ENCODE measurements around the gene ZCWPW1.
A peak's percentile ranks its signal among the peaks of the same experiment; 100 is the strongest.
"Not testable (repeated sequence)": the region's sequence is repeated elsewhere in the genome, so short reads cannot be mapped to it uniquely, and the experiment has no call there.

Gene ZCWPW1

DNA sequence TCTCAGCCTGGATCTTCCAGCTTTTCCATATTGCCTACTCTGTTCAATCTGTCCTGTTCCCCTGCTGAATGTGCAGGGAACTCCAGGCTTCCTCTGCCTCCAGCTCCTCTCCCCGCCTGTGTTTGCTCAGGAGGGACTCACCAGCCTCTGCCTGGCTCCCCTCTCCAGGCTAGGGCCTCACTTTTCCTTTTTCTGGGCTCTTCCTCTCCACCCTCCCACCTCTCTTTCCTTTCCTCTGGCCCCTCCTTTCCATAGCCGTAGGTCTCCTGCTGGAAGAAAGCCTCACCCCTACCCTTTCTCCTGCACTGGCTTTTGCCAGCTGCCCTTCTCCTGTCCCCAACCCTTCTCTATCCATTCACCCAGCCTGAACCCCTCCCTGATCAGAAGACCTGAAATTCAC lies 30.3 kb downstream of the ZCWPW1 start:
- DNase-seq = peak in 1 of 2 experiments; percentile 33

DNA sequence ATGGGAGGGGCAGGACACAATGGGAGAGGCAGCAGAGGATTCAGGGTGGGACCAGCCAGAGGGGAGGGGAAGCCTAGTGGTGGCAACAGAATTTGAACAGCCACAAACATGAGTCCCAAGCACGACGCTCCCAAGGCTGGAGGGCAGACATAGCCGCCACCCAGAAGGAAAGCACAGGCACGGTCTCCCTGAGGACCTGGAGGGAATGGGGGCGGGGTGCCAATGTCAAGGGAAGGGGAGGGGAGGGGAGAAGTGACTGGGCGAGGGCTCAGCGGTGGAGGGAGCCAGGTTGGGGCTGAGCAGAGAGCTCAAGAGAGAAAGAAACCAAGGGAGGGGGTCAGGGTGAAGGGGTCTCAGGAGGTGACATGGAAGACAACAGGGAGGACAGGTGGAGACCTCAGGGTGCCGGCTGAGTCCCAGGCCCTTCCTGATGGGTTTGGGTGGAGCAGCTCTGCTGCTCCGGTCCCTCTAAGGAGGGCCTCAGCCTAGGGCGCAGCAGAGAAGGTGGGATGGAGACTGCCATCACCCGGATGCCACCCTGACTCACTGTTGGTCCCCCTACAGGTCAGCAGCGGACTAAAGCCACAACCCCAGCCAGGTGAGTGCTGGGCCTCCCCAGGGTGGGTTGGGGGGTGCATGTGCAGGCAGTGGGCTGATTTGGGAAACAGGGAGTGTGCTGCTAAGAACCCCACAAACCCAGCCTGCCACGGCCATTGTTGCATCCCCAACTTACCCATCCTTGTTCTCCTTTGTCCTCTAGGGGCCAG lies 31.0 kb downstream of the ZCWPW1 start:
- DNase-seq = no peak

DNA sequence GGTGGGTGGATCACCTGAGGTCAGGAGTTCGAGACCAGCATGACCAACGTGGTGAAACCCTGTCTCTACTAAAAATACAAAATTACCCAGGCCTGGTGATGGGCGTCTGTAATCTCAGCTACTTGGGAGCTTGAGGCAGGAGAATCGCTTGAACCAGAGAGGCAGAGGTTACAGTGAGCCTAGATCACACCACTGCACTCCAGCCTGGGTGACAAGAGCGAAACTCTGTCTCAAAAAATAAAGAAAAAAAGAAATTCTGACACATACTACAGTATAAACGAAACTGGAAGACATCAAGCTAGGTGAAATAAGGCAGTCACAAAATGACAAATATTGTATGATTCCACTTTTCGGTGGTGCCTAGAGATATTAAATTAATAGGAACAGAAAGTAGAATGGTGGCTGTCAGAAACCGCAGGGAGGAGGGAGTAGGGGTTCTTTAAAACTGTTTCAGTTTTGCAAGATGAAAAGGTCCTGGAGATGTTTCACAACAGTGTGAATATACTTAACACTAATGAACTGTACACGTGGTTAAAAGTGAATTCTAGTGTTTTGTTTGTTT lies 32.0 kb downstream of the ZCWPW1 start:
- no peak for DNase-seq

DNA sequence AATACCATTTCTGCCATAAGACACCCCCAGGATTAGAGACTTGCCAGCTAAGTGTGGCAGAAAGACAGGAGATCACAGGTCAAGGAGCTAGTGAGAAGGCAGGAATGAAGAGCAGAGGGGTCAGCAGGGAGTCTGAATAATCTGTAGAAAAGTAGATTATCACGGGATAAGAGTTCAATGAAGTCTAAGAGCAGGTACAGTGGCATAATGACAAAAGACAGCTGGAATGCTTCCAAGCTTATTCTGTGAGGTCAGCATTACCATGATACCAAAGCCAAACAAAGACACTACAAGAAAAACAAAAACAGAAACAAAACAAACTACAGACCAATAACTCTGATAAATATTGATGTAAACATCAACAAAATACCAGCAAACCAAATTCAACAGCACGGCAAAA lies 34.4 kb downstream of the ZCWPW1 start:
- no peak for DNase-seq

DNA sequence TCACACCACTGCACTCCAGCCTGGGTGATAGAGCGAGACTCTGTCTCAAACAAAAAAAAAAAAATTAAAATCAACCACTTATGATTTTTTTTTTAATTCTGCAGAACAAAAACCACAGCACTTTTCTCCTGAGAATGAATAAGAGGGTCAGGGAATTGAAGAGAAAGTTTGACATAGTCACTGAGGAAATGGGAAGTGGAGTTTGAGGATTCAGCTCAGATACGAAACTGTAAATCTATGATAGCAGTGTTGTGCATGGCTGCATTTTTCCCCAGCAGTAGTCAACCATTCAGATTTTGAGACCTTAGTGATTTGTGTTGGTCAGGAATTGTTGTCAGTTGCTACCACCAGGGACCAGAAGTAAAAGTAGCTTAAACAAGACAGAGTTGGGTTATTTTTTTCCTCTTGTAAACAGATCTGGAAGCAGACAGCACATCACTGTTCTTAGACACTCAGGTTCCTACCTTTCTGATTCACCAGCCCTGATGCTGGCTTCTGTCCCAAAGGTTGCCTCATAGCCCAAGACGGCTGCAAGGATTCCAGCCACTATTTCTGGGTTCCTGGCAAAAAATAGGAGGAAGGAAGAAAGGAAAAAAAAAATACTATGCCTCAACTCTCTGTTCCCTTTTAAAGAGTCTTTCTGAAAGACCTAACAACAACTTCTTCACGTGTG lies 35.1 kb downstream of the ZCWPW1 start:
- DNase-seq = no peak

DNA sequence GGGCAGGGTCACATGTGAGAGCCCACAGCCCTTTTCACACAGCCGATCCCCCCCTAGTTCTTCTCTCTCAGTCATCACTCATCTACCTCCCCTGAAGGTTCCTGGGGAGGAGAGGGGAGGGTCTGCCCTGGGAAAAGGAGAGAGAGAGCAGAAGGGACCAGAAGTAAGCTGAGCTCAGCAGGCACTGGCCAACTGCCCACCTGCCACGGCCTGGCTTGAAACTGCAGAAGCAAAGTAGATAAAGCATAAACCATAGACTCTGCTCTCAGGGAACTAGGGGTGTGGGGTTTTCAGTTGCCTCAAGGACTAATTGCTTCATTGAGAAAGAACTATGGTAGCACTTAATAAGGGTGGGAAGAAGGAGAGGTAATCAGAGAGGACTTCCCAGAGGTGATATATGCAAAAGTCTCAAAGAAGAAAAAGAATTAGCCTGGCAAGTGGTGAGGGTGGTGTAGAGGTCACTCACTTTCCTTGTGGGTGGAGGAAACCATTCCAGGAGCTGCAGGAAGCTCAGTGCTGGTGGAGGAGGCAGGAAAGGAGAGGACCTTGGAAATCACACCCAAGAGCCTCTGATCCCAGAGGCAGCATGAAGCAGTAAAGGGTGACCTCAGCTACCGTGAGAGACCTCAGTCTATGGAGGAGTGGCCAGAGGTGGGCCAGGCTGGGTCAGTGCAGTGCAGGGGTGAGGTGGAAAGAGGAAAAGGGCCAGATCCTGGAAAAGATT lies 38.1 kb downstream of the ZCWPW1 start:
- DNase-seq = no peak

DNA sequence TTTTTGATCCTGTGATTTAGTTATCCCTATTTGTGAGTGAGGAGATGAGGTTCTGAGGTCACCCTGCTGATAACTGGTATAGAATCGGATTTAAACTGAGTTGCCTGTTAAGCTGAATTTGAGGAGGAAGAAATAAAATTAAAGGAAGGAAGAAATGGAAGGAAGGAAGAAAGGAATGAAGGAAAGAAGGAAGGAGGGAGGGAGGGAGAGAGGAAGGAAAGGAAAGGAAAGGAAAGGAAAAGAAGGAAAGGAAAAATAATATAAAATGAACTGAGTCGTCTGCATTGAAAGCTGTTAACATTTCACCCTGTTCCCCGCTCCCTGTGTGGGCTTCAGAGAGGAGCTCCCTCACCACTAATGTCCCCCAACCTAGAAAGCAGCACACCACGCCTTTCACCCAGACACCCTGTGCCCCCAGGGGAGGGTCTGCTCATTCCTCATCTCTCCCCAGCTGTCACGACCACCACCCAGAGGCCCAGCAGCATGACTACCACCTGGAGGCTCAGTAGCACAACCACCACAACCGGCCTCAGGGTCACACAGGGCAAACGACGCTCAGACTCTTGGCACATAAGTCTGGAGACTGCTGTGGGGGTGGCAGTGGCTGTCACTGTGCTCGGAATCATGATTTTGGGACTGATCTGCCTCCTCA lies 38.9 kb downstream of the ZCWPW1 start:
- DNase-seq = no peak

DNA sequence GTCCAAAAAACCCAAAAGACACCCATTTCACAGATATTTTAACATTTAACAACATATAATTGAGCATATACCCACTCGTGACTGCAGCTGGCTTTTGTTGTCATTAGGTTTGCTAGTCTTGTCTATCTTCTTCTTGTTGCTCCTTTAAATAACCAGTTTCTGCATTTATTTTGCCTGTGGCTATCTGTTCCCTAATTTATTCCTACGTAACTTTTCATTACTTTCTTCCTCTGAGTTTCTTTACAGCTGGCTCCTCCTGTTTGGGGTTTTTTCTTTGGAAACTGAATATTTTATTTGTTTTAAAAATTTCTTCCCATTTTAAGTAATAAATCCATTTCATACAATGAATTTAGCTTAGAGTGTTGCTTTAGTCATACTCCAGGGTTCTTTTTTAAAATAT lies 40.8 kb downstream of the ZCWPW1 start:
- no peak for DNase-seq

DNA sequence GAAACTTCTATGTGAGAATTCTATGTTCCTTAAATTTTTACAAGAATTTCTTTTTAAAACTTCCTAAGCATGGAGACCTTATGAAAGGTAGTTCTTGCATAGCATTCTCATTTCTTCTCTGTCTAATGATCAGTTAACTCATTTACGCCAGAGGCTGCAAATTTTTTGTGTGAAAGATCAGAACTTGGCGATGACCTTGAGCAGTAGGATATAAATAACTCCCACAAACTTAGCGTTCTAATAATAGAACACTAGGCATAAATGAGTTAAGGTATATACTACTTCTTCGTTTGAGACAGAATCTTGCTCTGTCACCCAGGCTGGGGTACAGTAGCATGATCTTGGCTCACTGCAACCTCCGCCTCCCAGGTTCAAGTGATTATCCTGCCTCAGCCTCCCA lies 41.6 kb downstream of the ZCWPW1 start:
- no peak for DNase-seq

DNA sequence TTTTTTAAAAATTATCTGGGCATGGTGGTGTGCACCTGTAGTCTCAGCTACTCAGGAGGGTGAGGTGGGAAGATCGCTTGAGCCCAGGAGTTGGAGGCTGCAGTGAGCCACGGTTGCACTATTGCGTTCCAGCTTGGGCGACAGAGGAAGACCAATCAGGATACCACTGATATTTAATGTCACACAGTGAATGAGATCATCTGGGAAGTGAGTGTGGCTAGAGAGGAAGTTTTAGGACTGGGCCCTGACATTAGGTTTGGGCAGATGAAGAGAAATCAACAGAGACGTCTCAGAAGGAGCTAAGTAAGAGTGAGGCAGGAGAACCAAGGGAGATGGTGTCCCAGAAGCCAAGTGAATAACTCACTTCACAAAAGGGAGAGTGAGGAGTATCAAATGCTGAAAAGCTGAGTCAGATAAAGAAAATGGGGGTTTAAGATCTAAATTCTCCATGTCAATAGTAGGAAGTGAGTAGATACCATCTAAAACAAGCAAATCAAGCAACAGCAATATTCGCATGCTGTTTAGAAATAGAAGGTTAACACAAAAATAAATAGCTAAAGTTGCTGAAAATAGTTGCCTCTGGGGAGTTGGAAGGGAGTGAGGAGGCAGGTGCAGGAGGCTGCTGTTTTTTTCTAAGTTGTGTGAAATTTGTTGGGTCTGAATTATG lies 43.7 kb downstream of the ZCWPW1 start:
- no peak for DNase-seq

DNA sequence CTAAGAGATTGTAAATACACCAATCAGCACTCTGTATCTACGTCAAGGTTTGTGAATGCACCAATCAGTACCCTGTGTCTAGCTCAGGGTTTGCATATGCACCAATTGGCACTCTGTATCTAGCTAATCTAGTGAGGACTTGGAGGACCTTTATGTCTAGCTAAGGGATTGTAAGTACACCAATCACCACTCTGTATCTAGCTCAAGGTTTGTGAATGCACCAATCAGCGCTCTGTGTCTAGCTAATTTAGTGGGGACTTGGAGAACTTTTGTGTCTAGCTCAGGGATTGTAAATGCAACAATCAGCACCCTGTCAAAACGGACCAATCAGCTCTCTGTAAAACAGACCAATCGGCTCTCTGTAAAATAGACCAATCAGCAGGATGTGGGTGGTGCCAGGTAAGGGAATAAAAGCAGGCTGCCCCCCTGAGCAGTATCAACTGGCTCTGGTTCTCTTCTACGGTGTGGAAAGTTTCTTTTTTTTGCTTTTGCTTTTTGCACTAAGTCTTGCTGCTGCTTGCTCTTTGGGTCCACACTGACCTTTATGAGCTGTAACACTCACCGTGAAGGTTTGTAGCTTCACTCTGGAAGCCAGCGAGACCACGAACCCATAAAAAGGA lies 46.2 kb downstream of the ZCWPW1 start:
- DNase-seq = not testable (repeated sequence)

DNA sequence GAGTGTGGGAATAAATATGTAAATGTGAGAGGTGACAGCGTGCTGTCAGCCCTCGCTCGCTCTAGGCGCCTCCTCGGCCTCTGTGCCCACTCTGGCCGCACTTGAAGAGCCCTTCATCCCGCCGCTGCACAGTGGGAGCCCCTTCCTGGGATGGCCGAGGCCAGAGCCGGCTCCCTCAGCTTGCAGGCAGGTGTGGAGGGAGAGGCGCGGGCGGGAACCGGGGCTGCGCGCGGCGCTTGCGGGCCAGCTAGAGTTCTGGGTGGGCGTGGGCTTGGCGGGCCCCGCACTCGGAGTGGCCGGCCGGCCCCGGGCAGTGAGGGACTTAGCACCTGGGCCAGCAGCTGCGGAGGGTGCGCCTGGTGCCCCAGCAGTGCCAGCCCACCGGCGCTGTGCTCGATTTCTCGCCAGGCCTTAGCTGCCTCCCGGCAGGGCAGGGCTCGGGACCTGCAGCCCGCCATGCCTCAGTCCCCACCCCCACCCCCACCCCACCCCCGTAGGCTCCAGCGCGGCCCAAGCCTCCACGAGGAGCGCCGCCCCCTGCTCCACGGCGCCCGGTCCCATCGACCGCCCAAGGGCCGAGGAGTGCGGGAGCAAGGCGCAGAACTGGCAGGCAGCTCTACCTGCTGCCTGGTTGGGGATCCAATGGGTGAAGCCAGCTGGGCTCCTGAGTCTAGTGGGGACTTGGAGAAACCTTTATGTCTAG lies 46.8 kb downstream of the ZCWPW1 start:
- DNase-seq = not testable (repeated sequence)

DNA sequence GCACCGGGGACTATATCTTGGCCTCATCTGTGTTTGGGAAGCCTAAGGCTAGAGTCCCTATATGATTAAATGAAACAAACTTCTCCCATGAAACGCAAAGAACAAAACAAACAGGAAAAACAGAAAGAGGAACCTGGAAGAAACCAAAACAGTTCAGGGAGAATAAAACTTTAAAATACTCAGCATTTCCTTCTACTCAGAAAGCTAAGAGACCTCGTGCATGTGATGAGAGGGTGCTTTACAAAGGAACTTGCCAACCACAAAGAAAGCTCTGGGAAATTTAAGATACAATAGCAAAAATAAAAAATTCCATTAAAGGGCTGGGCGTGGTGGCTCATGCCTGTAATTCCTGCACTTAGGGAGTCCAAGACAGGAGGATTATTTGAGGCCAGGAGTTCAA lies 48.3 kb downstream of the ZCWPW1 start:
- DNase-seq = no peak

DNA sequence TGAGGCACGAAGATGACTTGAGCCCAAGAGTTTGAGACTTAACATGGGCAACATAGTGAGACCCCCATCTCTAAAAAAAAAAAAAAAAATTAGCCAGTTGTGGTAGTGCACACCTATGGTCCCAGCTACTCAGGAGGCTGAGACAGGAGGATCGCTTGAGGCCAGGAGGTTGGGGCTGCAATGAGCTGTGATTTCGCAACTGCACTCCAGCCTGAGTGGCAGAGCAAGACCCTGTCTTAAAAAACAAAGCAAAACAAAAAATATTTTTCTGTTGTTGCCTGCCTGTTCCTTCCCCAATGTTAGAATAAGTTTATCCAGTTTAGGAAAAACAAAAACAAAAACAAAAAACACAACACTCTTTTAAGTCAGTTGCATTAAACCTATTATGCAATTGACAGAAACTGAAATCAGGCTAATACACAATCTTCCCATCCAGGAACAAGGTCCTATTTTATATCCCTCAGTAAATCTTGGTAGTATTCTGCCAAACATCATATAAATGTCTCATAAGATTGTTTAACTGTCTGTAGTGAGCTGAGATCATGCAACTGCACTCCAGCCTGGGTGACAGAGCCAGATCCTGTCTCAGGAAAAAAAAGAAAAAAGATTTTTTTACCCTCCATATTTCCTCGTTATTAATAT lies 50.3 kb downstream of the ZCWPW1 start:
- no peak for DNase-seq

DNA sequence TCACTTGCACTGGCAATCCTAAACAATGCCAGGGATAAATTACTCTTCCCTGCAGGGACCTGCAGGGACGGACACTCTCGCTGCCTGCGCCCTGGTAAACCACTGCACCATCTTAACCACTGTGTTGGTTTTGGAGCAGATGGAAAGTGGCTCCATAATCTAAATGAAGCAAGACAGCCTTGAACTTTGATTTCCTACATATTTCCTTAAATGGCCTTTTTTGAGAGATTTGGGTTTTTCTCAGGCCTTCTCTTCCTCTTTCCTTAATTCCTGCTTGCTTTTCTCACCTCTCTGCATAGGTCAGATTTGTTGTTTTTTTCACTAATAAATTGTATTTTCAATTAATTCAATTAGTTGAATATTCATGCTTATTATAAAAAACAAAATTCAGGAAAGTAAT lies 52.4 kb downstream of the ZCWPW1 start:
- no peak for DNase-seq

DNA sequence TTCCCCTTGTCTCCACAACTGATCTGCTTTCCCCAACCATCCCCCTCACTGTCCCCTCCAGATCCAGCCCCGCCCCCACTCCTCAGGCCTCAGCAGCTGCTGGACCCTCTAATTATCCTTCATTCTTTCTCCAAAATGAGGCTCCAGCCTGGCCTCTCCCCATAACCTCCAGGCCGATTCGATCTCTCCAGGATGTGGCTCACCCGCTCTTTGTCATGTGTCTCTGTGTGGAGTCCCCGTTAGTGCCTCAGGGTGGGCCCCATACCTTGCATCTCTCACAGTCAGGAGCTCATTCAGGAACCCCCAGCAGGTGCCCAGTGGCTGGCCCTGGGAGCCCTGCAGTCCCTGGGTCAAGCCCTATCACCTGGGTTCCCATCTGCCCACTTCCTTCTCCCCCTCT lies 53.9 kb downstream of the ZCWPW1 start:
- no peak for DNase-seq

DNA sequence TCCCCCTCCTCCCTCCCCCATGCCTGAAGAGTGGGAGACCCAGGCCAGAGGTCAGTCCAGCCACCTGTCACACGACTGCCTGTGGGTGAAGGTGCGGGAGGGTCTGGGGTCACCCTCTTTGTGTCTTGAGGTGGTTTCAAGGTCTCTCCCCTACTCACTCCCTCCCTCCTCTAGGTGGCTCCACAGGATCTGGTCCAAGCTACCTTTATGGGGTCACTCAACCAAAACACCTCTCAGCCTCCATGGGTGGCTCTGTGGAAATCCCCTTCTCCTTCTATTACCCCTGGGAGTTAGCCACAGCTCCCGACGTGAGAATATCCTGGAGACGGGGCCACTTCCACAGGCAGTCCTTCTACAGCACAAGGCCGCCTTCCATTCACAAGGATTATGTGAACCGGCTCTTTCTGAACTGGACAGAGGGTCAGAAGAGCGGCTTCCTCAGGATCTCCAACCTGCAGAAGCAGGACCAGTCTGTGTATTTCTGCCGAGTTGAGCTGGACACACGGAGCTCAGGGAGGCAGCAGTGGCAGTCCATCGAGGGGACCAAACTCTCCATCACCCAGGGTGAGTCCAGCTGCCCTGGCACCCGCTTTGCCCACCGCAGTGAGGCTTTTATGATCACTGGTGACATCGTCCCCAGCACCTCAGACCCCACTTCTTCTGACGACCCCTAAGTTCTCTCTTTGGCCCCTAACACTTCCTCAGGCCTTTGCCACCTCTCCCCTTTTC lies 54.5 kb downstream of the ZCWPW1 start:
- not testable (repeated sequence) for DNase-seq

DNA sequence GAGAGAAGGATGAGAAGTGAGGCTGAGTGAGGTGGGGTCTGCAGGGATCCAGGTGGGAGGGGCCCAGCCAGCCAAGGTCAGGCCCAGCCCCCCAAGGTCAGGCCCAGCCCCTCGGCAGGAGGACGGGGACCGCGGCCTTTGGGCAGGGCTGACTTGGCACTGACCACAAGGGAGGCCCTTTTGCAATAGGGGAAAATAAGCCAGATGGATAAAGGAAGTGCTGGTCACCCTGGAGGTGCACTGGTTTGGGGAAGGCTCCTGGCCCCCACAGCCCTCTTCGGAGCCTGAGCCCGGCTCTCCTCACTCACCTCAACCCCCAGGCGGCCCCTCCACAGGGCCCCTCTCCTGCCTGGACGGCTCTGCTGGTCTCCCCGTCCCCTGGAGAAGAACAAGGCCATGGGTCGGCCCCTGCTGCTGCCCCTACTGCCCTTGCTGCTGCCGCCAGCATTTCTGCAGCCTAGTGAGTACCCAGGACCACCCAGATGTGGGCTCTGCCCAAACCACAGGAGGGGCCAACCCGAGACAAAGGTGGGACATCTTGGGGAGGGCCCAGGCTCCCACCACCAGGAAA lies 55.2 kb downstream of the ZCWPW1 start, which contains the start of gene PILRA:
TSS of gene PILRA (plus strand) at position 227 of the 571 bp plus-strand sequence. CDS start at position 397, 170 bp downstream.
- no peak for DNase-seq

DNA sequence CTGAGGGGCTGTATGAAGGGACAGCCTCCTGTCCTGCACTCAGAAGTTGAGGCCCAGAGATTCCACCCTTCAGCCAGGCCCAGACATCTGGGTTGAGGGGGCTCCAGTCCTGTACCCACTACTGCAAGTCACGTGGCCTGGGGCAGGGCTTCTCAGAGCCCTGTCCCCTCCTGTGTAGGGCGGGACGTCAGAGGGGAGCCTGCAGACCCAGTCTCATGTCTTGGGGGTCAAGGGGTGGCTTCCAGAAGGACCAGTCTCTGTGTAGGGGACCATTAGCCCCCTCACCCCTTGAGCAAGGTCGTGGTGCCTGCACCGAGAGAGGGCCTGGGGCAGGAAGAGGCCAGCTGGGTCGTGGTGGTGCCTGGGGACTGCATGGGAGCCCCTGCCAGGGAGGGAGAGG lies 55.8 kb downstream of the ZCWPW1 start:
- DNase-seq = no peak

DNA sequence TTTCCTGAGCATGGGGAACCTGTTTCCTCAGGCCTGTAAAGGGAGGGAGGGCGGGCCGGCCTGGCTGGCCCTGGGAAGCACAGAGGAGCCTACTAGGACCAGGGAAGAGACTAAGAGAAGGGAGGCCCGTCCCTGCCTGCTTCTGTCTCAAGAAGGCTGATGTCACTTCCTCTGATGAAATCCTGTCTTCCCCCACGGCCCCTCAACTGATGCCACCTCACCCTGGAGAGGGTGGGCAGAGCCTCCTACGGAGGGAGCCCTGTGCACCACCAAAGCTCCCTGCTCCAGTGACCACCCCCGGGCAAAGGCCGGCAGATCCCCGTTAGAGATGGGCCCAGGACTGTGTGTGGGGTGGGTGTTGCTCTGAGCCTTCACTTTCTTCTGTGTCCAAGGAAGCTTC lies 56.2 kb downstream of the ZCWPW1 start:
- no peak for DNase-seq

Measured in cerebellar nuclear complex (tissue), 1 donor.